Mammary epithelial cell (primary cell): ENCODE measurements around the gene DDAH1.

Source experiments
- CTCF ChIP-seq, 2 donors: IDR thresholded peaks in 1 of 2; conservative IDR thresholded peaks in 1 of 2; 2 replicates each; pipeline ENCODE4 v1.5.1; 2011 to 2012; ENCODE audit warnings: inconsistent platforms in 2 of 2, low read length in 2 of 2, mild to moderate bottlenecking in 2 of 2, control low read depth in 1 of 2, low read depth in 1 of 2; ENCODE audit not compliant: insufficient read depth in 1 of 2; ENCODE audit errors: extremely low read depth in 1 of 2
- EZH2 ChIP-seq: IDR thresholded peaks from 2 replicates; pipeline ENCODE4 v1.6.1; 2012; ENCODE audit warnings: low read length, inconsistent platforms, borderline replicate concordance

GRCh38 chr1:85452948-85453347, 12.0 kb downstream of the DDAH1 start:
- TF ChIP-seq CTCF (conservative IDR thresholded peaks at IDR 0.05 in 1 of 2, IDR thresholded peaks at IDR 0.05 in 1 of 2; ENCODE audit: extremely low read depth in 1 of 2, insufficient read depth in 1 of 2, low read depth in 1 of 2, low read length in 2 of 2) (no peak), EZH2 (no peak)
